ENCODE results near the gene KRTAP19-6.

Gene KRTAP19-6

GRCh38 chr21:30541764-30542163 lies at the start of gene KRTAP19-6:
TSS of gene KRTAP19-6 (minus strand) at chr21:30541864. CDS start at chr21:30541833, 31 bp downstream.
- no peak for TF ChIP-seq ZSCAN30 (tag by site-specific recombination; IDR thresholded peaks at IDR 0.05)
- no peak for TF ChIP-seq ZNF624 (tag by site-specific recombination; IDR thresholded peaks at IDR 0.05)
- no peak for TF ChIP-seq ZNF701 (tag by site-specific recombination; IDR thresholded peaks at IDR 0.05)
- no peak for TF ChIP-seq ZNF645 (tag by site-specific recombination; IDR thresholded peaks at IDR 0.05)
- no peak for TF ChIP-seq ZNF510 (tag by site-specific recombination; IDR thresholded peaks at IDR 0.05; ENCODE audit: insufficient replicate concordance)
- no peak for TF ChIP-seq ZNF394 (tag by site-specific recombination; IDR thresholded peaks at IDR 0.05; ENCODE audit: borderline replicate concordance)
- no peak for TF ChIP-seq SCRT2 (tag by site-specific recombination; IDR thresholded peaks at IDR 0.05)
- ChIA-PET CTCF (interaction anchor here (0.7 kb wide), 1 partner anchor 194 kb away, joined by 3 read pairs; no protein-coding TSS in a partner anchor), POLR2A (no interaction called here)
- Histone ChIP-seq H3K4me3 (ENCODE audit: low read depth, low read length) (no peak within 1 kb of the TSS), H3K36me3 (ENCODE audit: control insufficient read depth in 2 of 2, insufficient read depth in 1 of 2, low read length in 2 of 2) (no peaks in the 10 kb centered on the region), H3K9me3 (ENCODE audit: control insufficient read depth, insufficient read depth, low read depth, low read length) (no peaks in the 10 kb centered on the region), H3K4me1 (ENCODE audit: control insufficient read depth, insufficient read depth, low read length) (no peaks in the 10 kb centered on the region), H3K27ac (ENCODE audit: extremely low read depth, low read depth, low read length) (no peak within 1 kb of the TSS)

- Histone ChIP-seq H3K9me3 (ENCODE audit: control insufficient read depth, insufficient read depth, low read depth, low read length) (no peaks in the 10 kb centered on the region), H3K36me3 (ENCODE audit: control insufficient read depth in 2 of 2, insufficient read depth in 1 of 2, low read length in 2 of 2) (no peaks in the 10 kb centered on the region), H3K4me3 (ENCODE audit: low read depth, low read length) (no peak within 1 kb of the TSS), H3K27ac (ENCODE audit: extremely low read depth, low read depth, low read length) (no peak within 1 kb of the TSS), H3K4me1 (ENCODE audit: control insufficient read depth, insufficient read depth, low read length) (no peaks in the 10 kb centered on the region)
- ChIA-PET POLR2A (no interaction called here), CTCF (no interaction called here)
- TF ChIP-seq ZNF404 (tag by site-specific recombination; IDR thresholded peaks at IDR 0.05) (no peak), ZNF785 (tag by site-specific recombination; IDR thresholded peaks at IDR 0.05) (no peak), ZNF423 (tag by site-specific recombination; IDR thresholded peaks at IDR 0.05) (no peak), ZNF777 (tag by site-specific recombination; IDR thresholded peaks at IDR 0.05; ENCODE audit: borderline replicate concordance) (no peak), ZNF521 (tag by site-specific recombination; IDR thresholded peaks at IDR 0.05) (no peak), ZSCAN18 (tag by site-specific recombination; IDR thresholded peaks at IDR 0.05) (no peak), PBX3 (CRISPR knock-in tag; IDR thresholded peaks at IDR 0.05) (no peak), ZBTB8A (tag by site-specific recombination; IDR thresholded peaks at IDR 0.05) (no peak), HOXC10 (CRISPR knock-in tag; IDR thresholded peaks at IDR 0.05) (no peak), ZNF302 (tag by site-specific recombination; IDR thresholded peaks at IDR 0.05; ENCODE audit: low read depth) (no peak)
Observed at GRCh38 chr21:30590297-30590696, 48.6 kb upstream of the KRTAP19-6 start, which contains the start of gene KRTAP22-2. TSS of gene KRTAP22-2 (minus strand) at chr21:30590397.

GRCh38 chr21:30582870-30583269 lies 41.2 kb upstream of the KRTAP19-6 start:
- ChIA-PET CTCF (interaction anchor here (1.2 kb wide), 1 partner anchor 8 kb away, joined by 4 read pairs; no protein-coding TSS in a partner anchor), POLR2A (no interaction called here)
- H3K4me3 ChIP-seq (ENCODE audit: low read depth, low read length): no peak overlapping the region
- no peak overlapping the region for H3K27ac ChIP-seq (ENCODE audit: extremely low read depth, low read depth, low read length)
- H3K36me3 ChIP-seq (ENCODE audit: control insufficient read depth in 2 of 2, insufficient read depth in 1 of 2, low read length in 2 of 2): no peaks in the 10 kb centered on the region
- no peaks in the 10 kb centered on the region for H3K9me3 ChIP-seq (ENCODE audit: control insufficient read depth, insufficient read depth, low read depth, low read length)
- H3K4me1 ChIP-seq (ENCODE audit: control insufficient read depth, insufficient read depth, low read length): no peaks in the 10 kb centered on the region
- TF ChIP-seq ZNF324 (tag by site-specific recombination; IDR thresholded peaks at IDR 0.05): no peak
- no peak for TF ChIP-seq SETDB1 (IDR thresholded peaks at IDR 0.05; ENCODE audit: insufficient read length, low read length)
- no peak for TF ChIP-seq EGR2 (tag by site-specific recombination; IDR thresholded peaks at IDR 0.05; ENCODE audit: low read depth)
- TF ChIP-seq ZNF610 (tag by site-specific recombination; IDR thresholded peaks at IDR 0.05; ENCODE audit: borderline replicate concordance): no peak
- no peak for TF ChIP-seq ZNF280D (tag by site-specific recombination; IDR thresholded peaks at IDR 0.05)
- TF ChIP-seq ZNF513 (tag by site-specific recombination; IDR thresholded peaks at IDR 0.05): no peak
- TF ChIP-seq ZNF654 (tag by site-specific recombination; IDR thresholded peaks at IDR 0.05; ENCODE audit: low read depth): no peak
- no peak for TF ChIP-seq ZNF24 (tag by site-specific recombination; IDR thresholded peaks at IDR 0.05)

All from HEK293 (cell line).